SW 1271 (cell line): Measurements from ENCODE around the gene MSANTD1.

ENCODE experiments used
- DNase-seq, 2 experiments: peaks; one replicate each; lab custom pipeline; 2025; lab: John Stamatoyannopoulos, UW

The MSANTD1 gene

GRCh38 chr4:3248178-3248480, 830 bp upstream of the MSANTD1 start:
- DNase-seq, result no peak

- DNase-seq, result no peak
Observed at GRCh38 chr4:3249711-3250437, 915 bp downstream of the MSANTD1 start.

- no peak for DNase-seq
Observed at GRCh38 chr4:3250438-3250955, 1.5 kb downstream of the MSANTD1 start.

GRCh38 chr4:3250956-3251690, 2.2 kb downstream of the MSANTD1 start:
- DNase-seq, result no peak

- DNase-seq, result no peak
Observed at GRCh38 chr4:3251691-3252479, 2.9 kb downstream of the MSANTD1 start.

- no peak for DNase-seq
Observed at GRCh38 chr4:3252480-3252828, 3.5 kb downstream of the MSANTD1 start.

GRCh38 chr4:3252831-3253641, 4.1 kb downstream of the MSANTD1 start:
- DNase-seq, result no peak

GRCh38 chr4:3253808-3254207, 4.8 kb downstream of the MSANTD1 start:
- no peak for DNase-seq

- DNase-seq, result no peak
Observed at GRCh38 chr4:3254302-3255131, 5.6 kb downstream of the MSANTD1 start.

- DNase-seq, result no peak
Observed at GRCh38 chr4:3255611-3256186, 6.7 kb downstream of the MSANTD1 start.

GRCh38 chr4:3256230-3257102, 7.5 kb downstream of the MSANTD1 start:
- no peak for DNase-seq

- DNase-seq, result no peak
Observed at GRCh38 chr4:3257103-3257555, 8.2 kb downstream of the MSANTD1 start.

GRCh38 chr4:3257556-3258482, 8.9 kb downstream of the MSANTD1 start:
- DNase-seq, result no peak

GRCh38 chr4:3261411-3262207, 12.7 kb downstream of the MSANTD1 start:
- no peak for DNase-seq

- DNase-seq, result no peak
Observed at GRCh38 chr4:3262208-3263052, 13.5 kb downstream of the MSANTD1 start.

GRCh38 chr4:3263053-3263875, 14.3 kb downstream of the MSANTD1 start:
- no peak for DNase-seq
